Tibial nerve (tissue), 4 donors: ENCODE measurements around the gene TEF. TPM values are rescaled to one million over a fixed set of nuclear protein-coding genes. Genes with fewer than 3 reads are reported as not detected.

ENCODE experiments used
- DNase-seq, 2 donors: peaks; one replicate each; pipeline ENCODE4 v3.0.0-alpha.2; 2019; ENCODE audit warnings: low spot score in 2 of 2
- H3K27ac ChIP-seq, 4 donors: fragments of 200-600 bp; sonication (generic) in 3 of 4; one replicate each; pipeline ENCODE4 v1.5.1; 2017 to 2019; ENCODE audit warnings: mild to moderate bottlenecking in 1 of 4
- H3K27me3 ChIP-seq, 2 donors: fragments of 200-600 bp; sonication (generic) in 1 of 2; one replicate each; pipeline versions ENCODE4 v1.5.1 to v1.6.0; 2017 to 2019
- H3K36me3 ChIP-seq, 3 donors: fragments of 200-600 bp; sonication (generic); one replicate each; pipeline ENCODE4 v1.5.1; 2018 to 2019
- H3K4me1 ChIP-seq, 4 donors: fragments of 200-600 bp; sonication (generic) in 3 of 4; one replicate each; pipeline ENCODE4 v1.5.1; 2017 to 2019
- H3K4me3 ChIP-seq, 4 donors: fragments of 200-600 bp; sonication (generic) in 3 of 4; one replicate each; pipeline ENCODE4 v1.5.1; 2017 to 2019; ENCODE audit warnings: mild to moderate bottlenecking in 1 of 4, moderate library complexity in 1 of 4
- H3K9me3 ChIP-seq, 4 donors: fragments of 200-600 bp; sonication (generic) in 3 of 4; one replicate each; pipeline ENCODE4 v1.5.1; 2017 to 2019
- CTCF ChIP-seq, 5 experiments: fragments of 200-600 bp in 3 of 5; fragments of 450-650 bp in 2 of 5; sonication (generic) in 3 of 5; IDR thresholded peaks; one replicate each; pipeline ENCODE4 v1.5.1; 2016 to 2019; ENCODE audit warnings: antibody characterized with exemption in 5 of 5, mild to moderate bottlenecking in 3 of 5, moderate library complexity in 2 of 5
- EP300 ChIP-seq, 2 donors: sonication (generic); formaldehyde crosslinking; IDR thresholded peaks; one replicate each; pipeline ENCODE4 v1.6.1; 2017; ENCODE audit warnings: antibody characterized with exemption in 2 of 2, mild to moderate bottlenecking in 1 of 2
- POLR2A ChIP-seq, 2 donors: fragments of 450-650 bp; IDR thresholded peaks; one replicate each; pipeline ENCODE4 v1.6.1; 2017; ENCODE audit warnings: antibody characterized with exemption in 2 of 2, mild to moderate bottlenecking in 2 of 2, moderate library complexity in 2 of 2
- WGBS, 2 donors: methylation state at CpG; one replicate each; pipeline ENCODE4 v1.1.5; 2018; 5-methylcytosine and 5-hydroxymethylcytosine counted together
- small RNA-seq: library from RNA; depleted of rRNA; stranded (forward); fragments of <200 nt; gene quantifications from one replicate; pipeline ENCODE3, GENCODE V24; 2016
- total RNA-seq, 4 donors: library from RNA; depleted of rRNA; stranded (reverse); fragments of >200 nt; gene quantifications; one replicate each; pipeline ENCODE4 v1.1.0, GENCODE V29; 2016

TEF gene
- total RNA-seq, 4 donors from 2014 or later = 20.1 to 49.4 (median 43.9) TPM

GRCh38 chr22:41448189-41448808 lies 66.6 kb downstream of the TEF start:
- Histone ChIP-seq H3K9me3 (no peaks in the 10 kb centered on the region), H3K27ac (peak overlapping the region; percentile 95 to 99 (median 98)), H3K4me1 (peaks cover 0 to 19% (median 11%) of the 10 kb centered on the region in 4 donors), H3K4me3 (peak overlapping the region; percentile 75 to 94 (median 91)), H3K36me3 (peaks cover 0 to under 1% (median 0%) of the 10 kb centered on the region in 3 donors), H3K27me3 (no peaks in the 10 kb centered on the region)
- 0 to 1% methylated on average over 28 of the region's 28 CpGs for whole genome bisulfite sequencing, 2 donors
- TF ChIP-seq POLR2A (IDR thresholded peaks at IDR 0.05) (peak; percentile 86 to 94), CTCF (IDR thresholded peaks at IDR 0.05) (peak in 2 of 5 experiments; percentile 32 to 35), EP300 (IDR thresholded peaks at IDR 0.05) (peak; percentile 94 to 98)
- DNase-seq = peak; percentile 89 to 95

Small RNA genes within 50 kb of the gene (small RNA-seq; reads per million reads assigned to genes)
- not detected for gene RNU6-495P

Other genes with a start within 250 kb of the TEF start
- gene L3MBTL2, start 176.6 kb upstream of the TEF start, total RNA-seq = 10 to 100 TPM; 21.2 to 27.4 (median 24.3) TPM
- 10 to 100 TPM; 25.3 to 32.0 (median 27.5) TPM for gene CHADL, start 141.0 kb upstream of the TEF start, total RNA-seq
- 10 to 100 TPM; 42.0 to 78.7 (median 60.3) TPM for gene RANGAP1, start 95.8 kb upstream of the TEF start, total RNA-seq
- 10 to 100 TPM; 45.0 to 74.9 (median 57.9) TPM for gene ZC3H7B, start 80.4 kb upstream of the TEF start, total RNA-seq
- 10 to 100 TPM; 50.8 to 67.3 (median 56.9) TPM for gene TOB2, start 64.9 kb downstream of the TEF start, total RNA-seq
- gene PHF5A, start 86.8 kb downstream of the TEF start, total RNA-seq = 10 to 100 TPM; 32.6 to 51.5 (median 36.4) TPM
- 10 to 100 TPM; 69.9 to 91.1 (median 76.4) TPM for gene ACO2, start 87.2 kb downstream of the TEF start, total RNA-seq
- gene POLR3H, start 162.5 kb downstream of the TEF start, total RNA-seq = 10 to 100 TPM; 26.6 to 33.6 (median 27.5) TPM
- gene CSDC2, start 179.1 kb downstream of the TEF start, total RNA-seq = 10 to 100 TPM in 1 of 4 donors, 1 to 10 TPM in 3; 1.7 to 10.8 (median 2.5) TPM
- gene PMM1, start 207.9 kb downstream of the TEF start, total RNA-seq = 10 to 100 TPM; 55.5 to 88.1 (median 83.5) TPM
- gene DESI1, start 239.1 kb downstream of the TEF start, total RNA-seq = 10 to 100 TPM; 16.5 to 24.6 (median 19.2) TPM
- gene XRCC6, start 239.4 kb downstream of the TEF start, total RNA-seq = 100 to 1,000 TPM; 141 to 200 (median 178) TPM